Ectodermal cell (in vitro differentiated cells): ENCODE results near the gene CLUH.
"Not testable (repeated sequence)": the region's sequence is repeated elsewhere in the genome, so short reads cannot be mapped to it uniquely, and the experiment has no call there.

ENCODE experiments used
- H3K27ac ChIP-seq: 2 replicates; pipeline ENCODE4 v1.7.0; 2013; ENCODE audit warnings: mild to moderate bottlenecking, low read depth, low read length; ENCODE audit not compliant: insufficient read depth, poor library complexity, severe bottlenecking
- H3K27me3 ChIP-seq: 2 replicates; pipeline ENCODE4 v1.7.0; 2013; ENCODE audit warnings: mild to moderate bottlenecking, low read length; ENCODE audit not compliant: insufficient read depth, control insufficient read depth, poor library complexity, severe bottlenecking
- H3K36me3 ChIP-seq: one replicate; pipeline ENCODE4 v1.7.0; 2013; ENCODE audit warnings: low read length; ENCODE audit not compliant: control insufficient read depth, insufficient read depth
- H3K4me1 ChIP-seq: one replicate; pipeline ENCODE4 v1.7.0; 2013; ENCODE audit warnings: low read length; ENCODE audit not compliant: control insufficient read depth, insufficient read depth
- H3K4me3 ChIP-seq: 2 replicates; pipeline ENCODE4 v1.7.0; 2013; ENCODE audit warnings: low read depth, low read length, control low read depth; ENCODE audit not compliant: insufficient read depth
- H3K9me3 ChIP-seq: 2 replicates; pipeline ENCODE4 v1.7.0; 2013; ENCODE audit warnings: mild to moderate bottlenecking, low read length, moderate library complexity; ENCODE audit not compliant: control insufficient read depth
- WGBS, 2 experiments: methylation state at CpG; one replicate each; pipeline ENCODE4 v1.1.7; 2013; ENCODE audit warnings: missing lambda C conversion rate in 2 of 2; 5-methylcytosine and 5-hydroxymethylcytosine counted together

The CLUH gene

DNA sequence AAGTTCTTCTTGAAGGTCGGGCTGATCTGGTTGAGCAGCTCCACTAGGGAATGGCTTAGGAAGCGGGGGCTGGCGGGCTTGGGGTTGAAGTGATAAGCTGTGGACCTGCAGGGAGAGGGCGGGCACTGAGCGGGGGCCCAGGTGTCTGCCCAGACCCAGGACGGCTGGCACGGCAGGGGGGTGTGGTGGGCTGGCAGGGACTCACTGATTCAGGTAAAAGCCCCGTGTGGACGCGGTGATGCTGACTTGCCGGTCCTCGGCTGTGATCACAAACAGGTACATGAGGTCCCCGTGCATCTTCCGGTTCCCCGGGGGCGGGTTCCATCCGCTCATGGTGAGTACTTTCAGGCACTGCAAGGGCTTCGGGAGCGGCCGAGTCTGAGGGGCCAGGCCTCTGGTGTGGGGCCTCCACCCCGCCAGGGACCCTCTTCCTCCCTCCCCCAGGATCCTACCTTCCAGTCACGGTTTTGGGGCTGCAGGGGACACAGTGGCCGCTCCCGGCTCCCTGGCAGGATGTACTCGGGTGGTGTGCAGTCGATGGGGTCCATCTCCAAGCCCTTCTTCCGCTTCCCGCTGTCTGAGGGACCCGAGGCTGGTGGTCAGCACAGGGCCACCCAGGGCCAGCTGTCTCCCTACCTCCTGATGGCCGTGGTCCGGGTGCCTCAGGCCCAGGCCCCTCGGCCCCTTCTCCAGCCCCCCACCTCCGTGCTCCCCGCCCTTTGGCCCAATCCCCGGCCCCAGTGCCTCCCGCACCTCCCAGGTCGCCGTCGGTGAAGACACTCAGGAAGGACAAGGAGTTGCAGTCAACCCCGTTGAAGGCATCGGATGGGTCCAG is 10.2 kb downstream of the CLUH start:
- WGBS, 2 experiments = 95 to 96% methylated on average over 41 of the region's 41 CpGs
- Histone ChIP-seq H3K27ac (no peak overlapping the region), H3K36me3 (peaks cover 12% of the 10 kb centered on the region), H3K27me3 (no peaks in the 10 kb centered on the region), H3K4me3 (no peak overlapping the region), H3K9me3 (no peaks in the 10 kb centered on the region), H3K4me1 (peaks cover 12% of the 10 kb centered on the region)

DNA sequence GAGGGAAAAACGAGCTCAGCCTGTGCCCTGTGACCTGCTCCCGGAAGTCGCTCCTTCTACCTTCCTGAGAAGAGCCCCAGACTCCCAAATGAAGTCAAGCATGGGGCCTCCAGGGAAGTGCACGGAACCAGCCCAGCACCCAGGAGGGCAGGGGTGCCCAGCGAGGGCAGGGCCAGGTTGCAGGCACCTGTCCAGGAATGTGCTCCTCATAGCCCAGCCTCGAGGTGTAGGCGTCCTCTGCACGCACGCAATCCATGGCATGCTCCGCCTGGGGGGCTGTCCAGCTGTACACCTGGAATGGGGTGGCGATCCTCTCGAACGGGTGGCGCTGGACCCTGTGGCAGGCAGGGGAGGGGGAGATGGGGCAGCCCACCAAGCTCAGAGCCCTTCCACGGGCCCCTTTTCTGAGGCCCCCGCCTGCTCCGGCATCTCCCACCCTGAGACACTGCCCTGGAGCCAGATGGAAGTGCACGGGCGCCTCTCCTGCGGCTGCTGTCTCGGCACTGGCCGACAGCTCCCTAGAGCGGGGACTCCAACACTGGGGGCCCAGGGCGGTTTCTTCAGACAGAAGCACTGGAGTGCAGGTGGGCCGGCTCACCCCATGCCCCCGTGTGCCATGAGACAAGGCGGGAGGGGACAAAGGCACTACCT is 10.9 kb downstream of the CLUH start:
- no peaks in the 10 kb centered on the region for H3K27me3 ChIP-seq
- H3K36me3 ChIP-seq = peaks cover 12% of the 10 kb centered on the region
- H3K9me3 ChIP-seq = no peaks in the 10 kb centered on the region
- peaks cover 9% of the 10 kb centered on the region for H3K4me1 ChIP-seq
- no peak overlapping the region for H3K4me3 ChIP-seq
- 91 to 92% methylated on average over 27 of the region's 27 CpGs for WGBS, 2 experiments
- H3K27ac ChIP-seq = no peak overlapping the region

DNA sequence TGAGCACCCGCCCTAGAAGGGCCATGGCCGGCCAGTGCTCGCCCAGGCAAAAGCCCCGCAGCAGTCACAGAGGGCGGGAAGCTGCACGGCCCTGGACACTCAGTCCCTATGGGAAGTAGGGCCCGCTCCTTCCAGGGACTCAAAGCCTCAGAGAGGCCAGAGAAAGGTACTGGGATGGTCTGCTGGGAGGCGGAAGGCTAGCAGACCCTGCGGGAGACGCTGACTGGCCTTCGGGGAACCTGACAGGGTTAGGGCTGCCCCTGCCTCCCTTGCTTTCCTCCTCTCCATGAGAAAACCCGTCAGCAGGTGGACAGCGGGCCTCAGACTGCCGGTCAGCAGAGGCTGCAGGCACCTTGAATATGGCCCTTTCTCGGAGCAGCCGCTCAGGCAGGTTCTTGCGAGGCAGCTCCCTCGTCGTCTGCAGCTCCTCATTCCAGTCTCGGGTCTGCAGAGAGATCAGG is 11.5 kb downstream of the CLUH start:
- H3K27ac ChIP-seq = no peak overlapping the region
- WGBS, 2 experiments = 94 to 95% methylated on average over 20 of the region's 20 CpGs
- no peaks in the 10 kb centered on the region for H3K27me3 ChIP-seq
- no peaks in the 10 kb centered on the region for H3K9me3 ChIP-seq
- H3K4me1 ChIP-seq = peaks cover 6% of the 10 kb centered on the region
- H3K36me3 ChIP-seq = peaks cover 12% of the 10 kb centered on the region
- H3K4me3 ChIP-seq = no peak overlapping the region

DNA sequence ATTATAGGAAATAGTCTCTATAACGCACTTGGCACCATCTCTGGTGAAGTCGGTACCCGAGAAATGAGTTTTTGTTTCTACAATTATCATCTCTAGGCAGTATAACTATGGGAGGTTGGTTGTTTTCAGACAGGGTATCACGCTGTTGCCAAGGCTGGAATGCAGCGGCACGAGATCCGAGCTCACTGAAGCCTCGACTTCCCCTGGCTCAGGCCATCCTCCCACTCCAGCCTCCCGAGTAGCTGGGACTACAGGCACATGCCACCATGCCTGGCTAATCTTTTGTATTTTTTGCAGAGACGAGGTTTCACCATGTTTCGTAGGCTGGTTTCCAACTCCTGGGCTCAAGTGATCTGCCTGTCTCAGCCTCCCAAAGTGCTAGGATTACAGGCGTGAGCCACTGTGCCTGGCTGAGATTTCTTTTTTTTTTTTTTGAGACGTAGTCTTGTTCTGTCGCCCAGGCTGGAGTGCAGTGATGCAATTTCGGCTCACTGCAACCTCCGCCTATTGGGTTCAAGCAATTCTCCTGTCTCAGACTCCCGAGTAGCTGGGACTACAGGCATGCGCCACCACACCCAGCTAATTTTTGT is 12.3 kb downstream of the CLUH start:
- H3K4me3 ChIP-seq, H3K4me1 ChIP-seq, H3K27me3 ChIP-seq, H3K27ac ChIP-seq, H3K9me3 ChIP-seq: not testable (repeated sequence)
- 94 to 95% methylated on average over 18 of the region's 18 CpGs for WGBS, 2 experiments
- peaks cover 12% of the 10 kb centered on the region for H3K36me3 ChIP-seq

DNA sequence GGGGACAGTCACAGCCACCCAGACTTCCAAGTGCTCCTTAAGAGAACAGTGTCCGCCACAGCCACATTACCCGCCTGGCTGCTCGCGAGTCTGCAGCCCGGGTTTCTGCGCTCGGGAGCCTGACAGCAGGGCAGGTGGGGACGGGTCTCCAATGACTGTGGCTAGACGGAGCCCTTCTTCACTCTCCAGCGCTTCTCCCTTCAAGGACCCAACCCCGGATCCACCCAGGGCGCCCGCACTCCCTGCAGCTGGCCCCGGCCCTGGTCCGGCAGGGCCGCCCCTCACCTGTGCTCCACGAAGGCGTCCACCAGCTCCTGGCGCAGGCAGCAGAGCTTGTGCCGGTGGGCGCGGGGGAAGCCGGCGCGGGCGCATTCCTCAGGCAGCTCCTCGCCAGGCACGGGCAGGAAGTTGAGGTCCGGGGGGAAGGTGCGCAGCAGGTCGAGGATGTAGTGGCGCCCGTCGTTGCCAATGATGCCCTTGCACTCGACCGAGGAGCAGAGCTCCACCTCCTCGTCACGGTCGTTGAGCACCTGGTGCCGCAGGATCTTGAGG is 13.9 kb downstream of the CLUH start:
- Histone ChIP-seq H3K4me3 (no peak overlapping the region), H3K27me3 (no peaks in the 10 kb centered on the region), H3K27ac (no peak overlapping the region), H3K9me3 (no peaks in the 10 kb centered on the region), H3K4me1 (no peaks in the 10 kb centered on the region), H3K36me3 (peaks cover 12% of the 10 kb centered on the region)
- WGBS, 2 experiments = 97% methylated on average over 40 of the region's 40 CpGs

DNA sequence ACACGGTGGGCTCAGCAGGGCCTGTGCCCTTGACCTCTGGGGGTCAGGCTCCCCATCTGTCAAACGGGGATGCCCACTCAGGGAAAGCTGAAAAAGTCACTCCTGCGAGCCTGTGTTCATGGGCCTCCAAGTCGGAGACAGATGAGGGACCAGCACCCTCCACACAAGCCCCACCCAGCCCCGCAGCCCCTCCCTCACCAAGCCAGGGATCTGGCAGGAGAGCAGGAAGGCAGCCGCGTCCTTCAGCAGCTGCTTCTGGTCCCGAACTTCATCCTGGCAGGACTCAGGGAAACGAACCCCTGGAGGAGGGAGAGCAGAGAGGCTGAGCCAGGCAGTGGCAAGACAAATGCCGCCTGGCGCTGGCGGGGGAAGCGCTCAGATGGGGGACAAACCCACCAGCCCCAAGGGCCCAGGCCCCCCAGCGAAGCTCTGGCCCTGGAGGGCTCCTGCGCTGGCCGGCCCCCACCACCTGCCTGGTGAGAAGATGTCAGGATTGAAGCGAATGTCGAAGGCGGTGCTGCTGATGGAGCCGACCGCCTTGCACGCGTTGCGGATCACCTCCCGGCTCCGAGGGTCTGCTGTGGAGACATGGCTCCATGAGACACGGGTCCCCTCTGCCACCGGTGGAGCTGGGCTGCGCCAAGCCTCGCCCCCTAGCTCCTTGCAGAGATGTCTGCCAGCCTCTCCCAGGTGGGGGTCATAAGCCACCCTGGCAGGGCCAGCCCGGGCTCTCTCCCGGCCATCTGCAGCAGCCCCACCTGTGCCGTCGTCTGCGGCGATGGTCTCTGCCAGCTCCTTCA is 15.4 kb downstream of the CLUH start:
- Histone ChIP-seq H3K36me3 (peaks cover 12% of the 10 kb centered on the region), H3K9me3 (no peaks in the 10 kb centered on the region), H3K27me3 (no peaks in the 10 kb centered on the region), H3K4me3 (no peak overlapping the region), H3K4me1 (no peaks in the 10 kb centered on the region), H3K27ac (no peak overlapping the region)
- WGBS, 2 experiments = 93 to 94% methylated on average over 36 of the region's 36 CpGs

DNA sequence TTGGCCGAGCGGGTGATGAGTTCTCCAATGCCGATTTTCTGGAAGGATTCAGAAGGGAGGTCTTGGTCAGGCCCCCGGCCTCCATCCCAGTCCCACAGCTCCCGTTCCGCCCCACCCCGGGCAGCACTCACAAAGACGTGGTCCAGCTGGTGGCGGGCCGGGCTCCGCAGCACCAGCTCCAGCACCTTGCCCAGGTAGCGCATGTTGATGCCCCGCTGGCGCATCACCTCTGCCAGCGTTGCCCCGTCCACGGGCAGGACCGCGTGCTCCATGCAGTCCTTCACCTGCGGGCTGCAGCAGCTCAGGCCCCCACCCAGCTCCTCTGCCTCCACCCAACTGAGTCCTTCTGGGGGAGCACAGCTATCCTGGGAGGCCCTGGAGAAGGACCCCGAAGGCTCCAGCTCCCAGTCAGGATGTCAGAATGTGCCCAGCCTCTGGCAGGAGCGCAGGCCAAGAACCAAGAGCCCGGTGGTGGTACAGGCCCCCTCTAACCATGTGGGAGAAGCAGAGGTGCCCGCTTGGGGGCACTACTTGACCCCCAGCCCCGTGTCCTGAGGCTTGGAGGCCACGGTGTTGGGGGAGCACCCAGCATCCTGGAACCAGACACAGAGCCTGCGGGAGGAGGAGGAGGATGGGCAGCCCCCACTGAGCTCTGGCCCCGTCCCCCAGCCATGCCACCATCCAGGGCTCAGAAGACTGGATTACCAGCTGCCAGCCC is 16.2 kb downstream of the CLUH start:
- WGBS, 2 experiments = 92 to 93% methylated on average over 28 of the region's 28 CpGs
- Histone ChIP-seq H3K4me3 (no peak overlapping the region), H3K36me3 (peaks cover 8% of the 10 kb centered on the region), H3K4me1 (no peaks in the 10 kb centered on the region), H3K9me3 (no peaks in the 10 kb centered on the region), H3K27ac (no peak overlapping the region), H3K27me3 (no peaks in the 10 kb centered on the region)

DNA sequence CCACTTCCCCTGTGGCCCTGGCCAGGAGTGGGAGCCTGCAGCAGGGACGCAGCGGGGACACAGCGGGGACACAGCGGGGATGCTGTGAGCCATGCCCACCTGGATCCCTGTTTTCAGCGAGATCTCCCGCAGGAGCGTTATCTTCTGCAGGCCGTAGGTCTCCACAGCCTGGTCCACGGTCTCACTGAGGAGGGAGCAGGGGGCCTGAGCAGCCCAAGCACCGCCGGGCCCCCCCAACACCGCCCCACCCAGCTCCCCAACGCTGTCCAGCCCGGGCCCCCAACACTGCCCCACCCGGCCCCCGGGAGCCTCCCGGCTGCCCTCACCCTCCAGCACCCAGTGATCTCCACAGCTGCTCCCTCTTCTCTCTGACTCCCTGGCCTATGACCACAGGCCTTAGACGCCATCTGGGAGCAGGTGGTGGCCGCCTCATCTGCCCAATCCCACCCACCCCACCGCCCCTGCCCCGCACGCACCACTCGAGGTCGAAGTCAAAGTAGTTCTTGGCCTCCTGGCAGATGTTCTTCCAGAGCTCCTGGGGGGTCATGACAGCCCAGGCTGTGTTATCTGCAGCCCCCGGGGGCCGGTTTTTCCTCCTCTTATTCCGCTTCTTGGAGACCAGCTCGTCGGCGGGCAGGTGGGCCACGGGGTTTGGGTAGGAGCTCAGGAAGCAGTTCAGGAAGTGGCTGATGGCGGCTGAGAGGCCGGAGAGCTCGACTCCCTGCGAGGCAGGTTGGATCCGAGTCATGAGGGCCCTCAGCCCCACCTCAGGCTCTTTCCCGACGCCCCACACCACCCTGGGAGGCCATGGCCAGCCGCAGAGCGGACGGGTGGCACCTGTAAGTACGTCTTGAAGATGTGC is 17.0 kb downstream of the CLUH start:
- Histone ChIP-seq H3K9me3 (no peaks in the 10 kb centered on the region), H3K27me3 (no peaks in the 10 kb centered on the region), H3K27ac (no peak overlapping the region), H3K36me3 (peaks cover 8% of the 10 kb centered on the region), H3K4me3 (no peak overlapping the region), H3K4me1 (no peaks in the 10 kb centered on the region)
- WGBS, 2 experiments = 94% methylated on average over 42 of the region's 42 CpGs
